ENCODE data around the gene LRFN3.

- TF ChIP-seq, protein P1, sequence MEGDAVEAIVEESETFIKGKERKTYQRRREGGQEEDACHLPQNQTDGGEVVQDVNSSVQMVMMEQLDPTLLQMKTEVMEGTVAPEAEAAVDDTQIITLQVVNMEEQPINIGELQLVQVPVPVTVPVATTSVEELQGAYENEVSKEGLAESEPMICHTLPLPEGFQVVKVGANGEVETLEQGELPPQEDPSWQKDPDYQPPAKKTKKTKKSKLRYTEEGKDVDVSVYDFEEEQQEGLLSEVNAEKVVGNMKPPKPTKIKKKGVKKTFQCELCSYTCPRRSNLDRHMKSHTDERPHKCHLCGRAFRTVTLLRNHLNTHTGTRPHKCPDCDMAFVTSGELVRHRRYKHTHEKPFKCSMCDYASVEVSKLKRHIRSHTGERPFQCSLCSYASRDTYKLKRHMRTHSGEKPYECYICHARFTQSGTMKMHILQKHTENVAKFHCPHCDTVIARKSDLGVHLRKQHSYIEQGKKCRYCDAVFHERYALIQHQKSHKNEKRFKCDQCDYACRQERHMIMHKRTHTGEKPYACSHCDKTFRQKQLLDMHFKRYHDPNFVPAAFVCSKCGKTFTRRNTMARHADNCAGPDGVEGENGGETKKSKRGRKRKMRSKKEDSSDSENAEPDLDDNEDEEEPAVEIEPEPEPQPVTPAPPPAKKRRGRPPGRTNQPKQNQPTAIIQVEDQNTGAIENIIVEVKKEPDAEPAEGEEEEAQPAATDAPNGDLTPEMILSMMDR (IDR thresholded peaks at IDR 0.05) = no peak
- TF ChIP-seq EZH2 (IDR thresholded peaks at IDR 0.05; ENCODE audit: borderline replicate concordance, insufficient read depth, low read depth, low read length, poor library complexity, severe bottlenecking) = no peak
Observed at GRCh38 chr19:35938282-35939224, 2.4 kb downstream of the LRFN3 start.
